ENCODE results near the gene ZNF747. TPM values are rescaled to one million over a fixed set of nuclear protein-coding genes. Genes with fewer than 3 reads are reported as not detected.

ZNF747 gene
- total RNA-seq, 1 donor from 2014 or later = 8.9 TPM

DNA sequence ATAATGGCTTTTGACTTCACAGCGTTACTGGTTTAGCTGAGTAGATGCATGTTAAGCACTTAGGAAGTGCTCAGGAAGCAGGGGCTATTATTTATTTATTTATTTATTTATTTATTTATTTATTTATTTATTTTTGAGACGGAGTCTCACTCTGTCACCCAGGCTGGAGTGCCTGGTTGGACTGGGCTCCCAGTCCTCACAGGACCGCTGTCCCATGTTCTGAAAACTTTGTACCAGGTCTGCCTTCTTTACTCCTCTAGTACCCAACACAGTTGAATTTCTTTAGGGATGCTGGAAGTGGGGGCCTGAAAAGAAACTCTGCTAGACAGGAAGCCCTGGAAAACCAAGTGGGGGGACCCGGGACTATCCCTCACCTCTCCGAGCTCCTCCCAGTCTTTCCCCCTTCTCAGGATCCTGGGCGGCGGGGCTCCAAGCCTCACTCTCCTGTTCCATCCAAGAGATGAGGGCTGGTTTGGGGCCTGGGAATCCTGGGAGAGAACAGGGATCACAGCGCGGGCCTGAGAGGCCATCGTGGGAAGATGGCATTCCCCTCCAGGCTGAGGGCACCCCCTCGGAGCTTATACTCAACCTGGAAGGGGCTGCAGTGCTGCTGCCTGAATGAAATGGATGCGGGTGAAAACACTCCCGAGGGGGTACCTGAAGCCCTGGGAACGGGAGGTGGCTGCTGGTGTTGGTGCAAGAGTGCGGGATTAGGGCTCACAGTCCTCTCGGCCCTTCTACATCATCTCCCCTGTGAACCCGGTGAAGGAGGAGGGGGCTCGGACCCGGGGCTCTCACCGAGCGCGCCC, 36.2 kb upstream of the ZNF747 start:
- no peaks in the 10 kb centered on the region for H3K9me3 ChIP-seq (replicated peaks)
- intact Hi-C loops (cut with micrococcal nuclease) = no loop called here
- no peaks in the 10 kb centered on the region for H3K36me3 ChIP-seq
- peak overlapping the region; percentile 99 for H3K27ac ChIP-seq (replicated peaks)
- no peak for DNase-seq
- peaks cover 36% of the 10 kb centered on the region for H3K4me1 ChIP-seq
- H3K4me3 ChIP-seq = peak overlapping the region; percentile 84
- H3K27me3 ChIP-seq (ENCODE audit: low read depth) = no peaks in the 10 kb centered on the region
- TF ChIP-seq CTCF (IDR thresholded peaks at IDR 0.05; ENCODE audit: borderline replicate concordance) = no peak

GRCh38 chr16:30569746-30570635, 35.3 kb upstream of the ZNF747 start:
- H3K36me3 ChIP-seq = no peaks in the 10 kb centered on the region
- H3K9me3 ChIP-seq (replicated peaks) = no peaks in the 10 kb centered on the region
- DNase-seq = no peak
- peaks cover 36% of the 10 kb centered on the region for H3K4me1 ChIP-seq
- intact Hi-C loops (cut with micrococcal nuclease) = no loop called here
- H3K27me3 ChIP-seq (ENCODE audit: low read depth) = no peaks in the 10 kb centered on the region
- peak overlapping the region; percentile 99 for H3K27ac ChIP-seq (replicated peaks)
- H3K4me3 ChIP-seq = peak overlapping the region; percentile 84
- TF ChIP-seq CTCF (IDR thresholded peaks at IDR 0.05; ENCODE audit: borderline replicate concordance) = no peak

DNA sequence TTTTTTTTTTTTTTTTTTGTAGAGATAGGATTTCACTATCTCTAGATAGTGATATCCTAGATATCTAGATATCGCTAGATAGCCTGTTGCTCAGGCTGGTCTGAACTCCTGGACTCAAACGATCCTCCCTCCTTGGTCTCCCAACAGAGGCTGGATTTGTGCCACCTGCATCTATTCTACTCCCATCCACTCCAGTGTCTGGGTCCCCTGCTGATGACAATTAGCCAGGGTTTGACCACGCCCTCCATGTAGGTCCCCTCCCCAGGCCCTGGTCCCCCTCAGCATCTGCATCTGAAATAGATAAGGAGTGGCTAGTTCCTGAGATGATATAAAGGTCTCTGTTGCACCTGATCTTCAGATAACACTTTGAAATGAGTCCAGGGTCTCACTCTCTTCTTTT, 34.6 kb upstream of the ZNF747 start:
- intact Hi-C loops (cut with micrococcal nuclease) = no loop called here
- peak overlapping the region; percentile 99 for H3K27ac ChIP-seq (replicated peaks)
- H3K4me3 ChIP-seq = no peak overlapping the region
- H3K36me3 ChIP-seq = no peaks in the 10 kb centered on the region
- DNase-seq = no peak
- no peaks in the 10 kb centered on the region for H3K9me3 ChIP-seq (replicated peaks)
- no peaks in the 10 kb centered on the region for H3K27me3 ChIP-seq (ENCODE audit: low read depth)
- no peak for TF ChIP-seq CTCF (IDR thresholded peaks at IDR 0.05; ENCODE audit: borderline replicate concordance)
- peaks cover 36% of the 10 kb centered on the region for H3K4me1 ChIP-seq

GRCh38 chr16:30567991-30568638, 33.5 kb upstream of the ZNF747 start:
- H3K27me3 ChIP-seq (ENCODE audit: low read depth) = no peaks in the 10 kb centered on the region
- peaks cover 36% of the 10 kb centered on the region for H3K4me1 ChIP-seq
- no peak for DNase-seq
- H3K4me3 ChIP-seq = no peak overlapping the region
- no peak for TF ChIP-seq CTCF (IDR thresholded peaks at IDR 0.05; ENCODE audit: borderline replicate concordance)
- intact Hi-C loops (cut with micrococcal nuclease) = no loop called here
- H3K9me3 ChIP-seq (replicated peaks) = no peaks in the 10 kb centered on the region
- no peaks in the 10 kb centered on the region for H3K36me3 ChIP-seq
- H3K27ac ChIP-seq (replicated peaks) = no peak overlapping the region

All from left ventricle myocardium inferior (tissue), 1 donor.